H1 (cell line): Measurements from ENCODE around the gene DENND2D.

Source experiments
- CTCF ChIP-seq, 3 experiments: IDR thresholded peaks; 1 replicate in 2 of 3; 2 replicates in 1 of 3; pipeline versions ENCODE4 v1.5.1 to v1.6.1; 2011; ENCODE audit warnings: low read length in 3 of 3, mild to moderate bottlenecking in 3 of 3, inconsistent platforms in 2 of 3, low read depth in 1 of 3, moderate library complexity in 1 of 3; ENCODE audit not compliant: insufficient read depth in 1 of 3; ENCODE audit errors: control extremely low read depth in 1 of 3
- EZH2 ChIP-seq: fragments of 200-600 bp; sonication (generic); IDR thresholded peaks from 2 replicates; pipeline ENCODE4 v1.7.1; 2012; ENCODE audit warnings: low read depth, mild to moderate bottlenecking, moderate library complexity, low read length, inconsistent platforms; ENCODE audit not compliant: severe bottlenecking
- GTF2F1 ChIP-seq: IDR thresholded peaks from 2 replicates; pipeline ENCODE4 v1.6.1; 2012; ENCODE audit warnings: low read depth, low read length, improper control_type of control experiment, borderline replicate concordance
- JUN ChIP-seq: IDR thresholded peaks from 2 replicates; pipeline ENCODE4 v1.6.1; 2011; ENCODE audit warnings: low read depth, mild to moderate bottlenecking, improper control_type of control experiment, low read length
- POLR2A ChIP-seq, 2 experiments: IDR thresholded peaks; 1 replicate in 1 of 2; 2 replicates in 1 of 2; pipeline ENCODE4 v1.6.1; 2011; ENCODE audit warnings: low read depth in 2 of 2, low read length in 2 of 2, mild to moderate bottlenecking in 2 of 2; ENCODE audit errors: control extremely low read depth in 1 of 2
- POLR2AphosphoS5 ChIP-seq: IDR thresholded peaks from 2 replicates; pipeline ENCODE4 v1.6.1; 2011; ENCODE audit warnings: low read depth, low read length
- TAF1 ChIP-seq: IDR thresholded peaks from 2 replicates; pipeline ENCODE4 v1.6.1; 2011; ENCODE audit warnings: mild to moderate bottlenecking, low read depth, low read length
- TCF12 ChIP-seq: IDR thresholded peaks from 2 replicates; pipeline ENCODE4 v1.6.1; 2011; ENCODE audit warnings: low read depth, mild to moderate bottlenecking, low read length
- YY1 ChIP-seq: IDR thresholded peaks from 2 replicates; pipeline ENCODE4 v1.6.1; 2011; ENCODE audit warnings: low read depth, mild to moderate bottlenecking, low read length
- TF ChIP-seq, protein P1 (sequence below): IDR thresholded peaks from 2 replicates; pipeline ENCODE4 v1.6.1; 2012; ENCODE audit warnings: low read length, inconsistent platforms

DNA sequence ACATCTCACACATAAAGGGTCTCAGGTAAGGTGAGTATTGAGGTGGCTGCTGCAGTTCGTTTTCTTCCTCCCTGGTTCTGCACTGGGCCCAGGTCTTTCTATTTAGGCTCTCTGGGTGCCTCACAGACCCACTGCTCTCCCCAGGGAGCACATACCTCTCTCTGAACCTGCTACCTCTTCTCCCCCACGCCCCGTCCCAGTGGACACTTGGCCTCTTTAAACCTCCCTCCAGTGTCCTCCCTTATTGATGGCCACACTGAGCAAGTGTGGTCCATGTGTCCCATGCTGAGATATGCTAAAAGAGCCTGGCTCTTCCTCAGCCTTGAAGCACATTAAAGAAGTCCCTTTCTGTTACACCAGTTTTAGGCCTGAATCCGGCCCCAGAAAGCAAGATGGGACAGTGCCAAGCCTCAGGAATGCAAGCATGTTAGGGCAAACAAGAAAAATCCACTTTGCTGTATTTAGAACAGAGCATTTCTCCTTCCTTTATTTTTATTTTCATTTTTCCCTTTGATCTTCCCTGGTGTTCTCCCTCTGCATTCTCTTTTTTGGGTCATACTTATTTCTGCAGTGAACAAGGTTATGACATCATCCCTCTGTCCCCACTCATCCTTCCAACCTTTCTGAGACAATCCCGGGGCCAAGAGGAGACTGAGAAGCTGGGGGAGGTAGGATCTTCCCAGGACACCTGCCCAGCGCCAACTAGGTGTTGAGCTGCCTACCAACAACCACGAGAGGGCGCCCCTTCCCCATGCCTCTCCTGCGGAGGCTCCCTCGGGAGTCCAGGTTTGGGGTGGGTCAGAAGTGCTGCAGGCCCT is 22.1 kb upstream of the DENND2D start:
- no peak for TF ChIP-seq POLR2AphosphoS5
- TF ChIP-seq CTCF (IDR thresholded peaks at IDR 0.05; ENCODE audit: control extremely low read depth in 1 of 3, insufficient read depth in 1 of 3, low read depth in 1 of 3, low read length in 3 of 3) = peak; percentile 95 to 98 (median 96)
- no peak for TF ChIP-seq TAF1
- TF ChIP-seq TCF12 = no peak
- no peak for TF ChIP-seq GTF2F1
- TF ChIP-seq YY1 = 0 out of 2 replicates have a peak, but pooled peaks have one; percentile 38
- TF ChIP-seq, protein P1, sequence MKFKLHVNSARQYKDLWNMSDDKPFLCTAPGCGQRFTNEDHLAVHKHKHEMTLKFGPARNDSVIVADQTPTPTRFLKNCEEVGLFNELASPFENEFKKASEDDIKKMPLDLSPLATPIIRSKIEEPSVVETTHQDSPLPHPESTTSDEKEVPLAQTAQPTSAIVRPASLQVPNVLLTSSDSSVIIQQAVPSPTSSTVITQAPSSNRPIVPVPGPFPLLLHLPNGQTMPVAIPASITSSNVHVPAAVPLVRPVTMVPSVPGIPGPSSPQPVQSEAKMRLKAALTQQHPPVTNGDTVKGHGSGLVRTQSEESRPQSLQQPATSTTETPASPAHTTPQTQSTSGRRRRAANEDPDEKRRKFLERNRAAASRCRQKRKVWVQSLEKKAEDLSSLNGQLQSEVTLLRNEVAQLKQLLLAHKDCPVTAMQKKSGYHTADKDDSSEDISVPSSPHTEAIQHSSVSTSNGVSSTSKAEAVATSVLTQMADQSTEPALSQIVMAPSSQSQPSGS = no peak
- TF ChIP-seq JUN = no peak
- no peak for TF ChIP-seq EZH2
- TF ChIP-seq POLR2A (IDR thresholded peaks at IDR 0.05; ENCODE audit: control extremely low read depth in 1 of 2, low read depth in 2 of 2, low read length in 2 of 2) = no peak
